GM19328 (cell line): ENCODE data around the gene BEND7.
"Not testable (repeated sequence)": the region's sequence is repeated elsewhere in the genome, so short reads cannot be mapped to it uniquely, and the experiment has no call there.

Experiments used
- ATAC-seq: cut with Tn5 transposase; IDR thresholded peaks from one replicate; pipeline ENCODE4 v1.9.1; 2021; ENCODE audit warnings: mild to moderate bottlenecking, moderate library complexity; ENCODE audit not compliant: unreplicated experiment

BEND7 gene

GRCh38 chr10:13422800-13423199 is 106.0 kb downstream of the BEND7 start:
- ATAC-seq = no peak

DNA sequence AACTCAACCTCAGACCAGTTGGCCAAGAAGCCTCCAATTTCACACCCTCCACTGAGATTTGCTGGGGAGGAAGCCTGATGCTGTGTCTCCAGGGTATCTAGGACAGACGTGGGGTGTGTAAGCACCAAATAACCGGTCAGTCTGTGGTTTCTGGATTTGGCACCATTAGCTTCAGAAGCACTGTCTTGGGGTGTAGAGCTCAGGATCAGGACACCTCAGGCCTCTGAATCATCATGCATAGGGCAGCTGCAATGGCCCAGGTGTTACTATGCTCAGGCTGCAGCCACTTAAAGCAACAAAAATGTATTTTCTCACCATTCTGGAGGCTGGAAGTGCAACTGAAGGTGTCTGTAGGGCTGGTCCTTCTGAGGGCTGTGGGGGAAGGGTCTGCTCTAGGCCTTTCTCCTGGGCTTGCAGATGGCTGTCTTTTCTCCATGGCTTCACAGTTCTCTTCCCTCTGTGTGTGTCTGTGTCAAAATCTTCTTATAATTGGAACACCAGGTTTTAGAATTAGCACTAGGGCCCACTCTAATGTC is 107.4 kb downstream of the BEND7 start:
- ATAC-seq = no peak

GRCh38 chr10:13420532-13421307 is 108.1 kb downstream of the BEND7 start:
- no peak for ATAC-seq

- ATAC-seq = no peak
Measured at GRCh38 chr10:13417459-13418126, 111.2 kb downstream of the BEND7 start.

GRCh38 chr10:13416760-13417159 is 112.1 kb downstream of the BEND7 start:
- ATAC-seq = no peak

- ATAC-seq = no peak
Measured at GRCh38 chr10:13414855-13415254, 114.0 kb downstream of the BEND7 start.

GRCh38 chr10:13414137-13414536 is 114.7 kb downstream of the BEND7 start:
- ATAC-seq = no peak

DNA sequence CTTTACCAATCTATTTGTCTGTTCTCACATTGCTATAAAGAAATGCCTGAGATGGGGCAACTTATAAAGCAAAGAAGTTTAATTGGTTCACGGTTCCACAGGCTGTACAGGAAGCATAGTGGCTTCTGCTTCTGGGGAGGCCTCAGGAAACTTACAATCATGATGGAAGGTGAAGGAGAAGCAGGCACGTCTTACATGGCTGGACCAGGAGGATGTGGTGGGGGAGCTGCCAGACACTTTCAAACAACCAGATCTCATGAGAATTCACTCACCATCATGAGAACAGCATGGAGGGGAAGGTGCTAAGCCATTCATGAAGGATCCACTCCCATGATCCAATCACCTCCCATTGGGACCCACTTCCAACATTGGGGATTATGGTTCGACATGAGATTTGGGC is 115.9 kb downstream of the BEND7 start:
- no peak for ATAC-seq

GRCh38 chr10:13404791-13405190 is 124.0 kb downstream of the BEND7 start:
- ATAC-seq = no peak

- no peak for ATAC-seq
Measured at GRCh38 chr10:13404305-13404759, 124.5 kb downstream of the BEND7 start.

DNA sequence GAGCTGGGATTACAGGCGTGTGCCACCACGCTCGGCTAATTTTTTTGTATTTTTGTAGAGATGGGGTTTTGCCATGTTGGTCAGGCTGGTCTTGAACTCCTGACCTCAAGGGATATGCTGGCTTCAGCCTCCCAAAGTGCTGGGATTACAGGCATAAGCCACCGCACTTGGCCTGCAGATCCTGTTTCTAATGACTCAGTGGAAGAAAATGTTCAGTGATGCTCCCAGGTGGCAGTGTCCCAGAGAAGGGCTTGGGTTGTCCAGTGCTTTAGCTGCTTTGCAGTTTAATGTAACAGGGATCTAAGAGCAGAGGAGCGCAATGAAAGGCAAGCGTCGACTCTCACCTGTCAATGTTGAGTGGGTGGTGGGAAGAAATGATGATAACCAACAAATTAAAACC is 125.4 kb downstream of the BEND7 start:
- ATAC-seq = not testable (repeated sequence)

- no peak for ATAC-seq
Measured at GRCh38 chr10:13402021-13402420, 126.8 kb downstream of the BEND7 start.

GRCh38 chr10:13401142-13401541 is 127.7 kb downstream of the BEND7 start:
- no peak for ATAC-seq

GRCh38 chr10:13400196-13400965 is 128.4 kb downstream of the BEND7 start:
- ATAC-seq = no peak

- no peak for ATAC-seq
Measured at GRCh38 chr10:13399752-13400151, 129.1 kb downstream of the BEND7 start.

DNA sequence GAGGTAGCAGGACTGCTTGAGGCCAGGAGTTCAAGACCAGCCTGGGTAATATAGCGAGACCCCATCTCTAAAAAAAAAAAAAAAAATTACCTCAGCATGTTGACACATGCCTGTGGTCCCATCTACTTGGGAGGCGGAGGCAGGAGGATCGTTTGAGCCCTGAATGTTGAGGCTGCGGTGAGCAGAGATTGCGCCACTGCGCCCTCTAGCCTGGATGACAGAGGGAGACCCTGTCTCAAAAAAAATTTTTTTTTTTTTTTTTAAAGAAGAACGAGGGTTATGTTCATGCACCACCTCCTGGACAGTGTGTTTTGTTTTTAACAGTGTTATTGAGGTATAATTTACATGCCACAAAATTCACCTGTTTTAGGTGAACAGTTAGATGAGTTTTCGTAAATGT is 129.6 kb downstream of the BEND7 start:
- no peak for ATAC-seq

- no peak for ATAC-seq
Measured at GRCh38 chr10:13397052-13397451, 131.8 kb downstream of the BEND7 start.

DNA sequence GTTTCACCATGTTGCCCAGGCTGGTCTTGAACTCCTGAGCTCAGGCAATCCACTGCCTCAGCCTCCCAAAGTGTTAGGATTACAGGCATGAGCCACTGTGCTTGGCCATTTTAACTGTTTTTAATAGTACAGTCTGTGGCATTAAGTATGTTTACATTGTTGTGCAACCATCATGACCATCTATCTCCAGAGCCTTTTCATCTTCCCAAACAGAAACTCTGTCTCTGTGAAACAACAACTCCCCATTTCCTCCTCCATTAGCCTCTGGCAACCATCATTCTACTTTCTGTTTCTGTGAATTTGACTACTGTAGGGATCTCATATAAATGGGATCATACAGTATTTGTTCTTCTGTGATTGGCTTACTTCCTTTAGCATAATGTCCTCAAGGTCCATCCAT is 132.4 kb downstream of the BEND7 start:
- no peak for ATAC-seq

- no peak for ATAC-seq
Measured at GRCh38 chr10:13395540-13395939, 133.3 kb downstream of the BEND7 start.

GRCh38 chr10:13393640-13394039 is 135.2 kb downstream of the BEND7 start:
- ATAC-seq = no peak

- ATAC-seq = no peak
Measured at GRCh38 chr10:13392701-13393100, 136.1 kb downstream of the BEND7 start.
